ENCODE measurements around the gene SRRM3. TPM values are rescaled to one million over a fixed set of nuclear protein-coding genes. Genes with fewer than 3 reads are reported as not detected.
"Not testable (repeated sequence)": the region's sequence is repeated elsewhere in the genome, so short reads cannot be mapped to it uniquely, and the experiment has no call there.

The SRRM3 gene
- polyA plus RNA-seq, 1 donor from 2014 or later: 34.9 TPM

- no peak overlapping the region for H3K4me2 ChIP-seq (ENCODE audit: low read length)
- H3F3A ChIP-seq (ENCODE audit: insufficient read depth, low read length, poor library complexity, severe bottlenecking): no peaks in the 10 kb centered on the region
- TF ChIP-seq POLR2AphosphoS5 (IDR thresholded peaks at IDR 0.05) (no peak), RAD21 (conservative IDR thresholded peaks at IDR 0.05) (peak; percentile 66), MXI1 (conservative IDR thresholded peaks at IDR 0.05; ENCODE audit: poor library complexity, severe bottlenecking) (no peak), SMC3 (conservative IDR thresholded peaks at IDR 0.05; ENCODE audit: poor library complexity) (peak; percentile 69), CTCF (IDR thresholded peaks at IDR 0.05; ENCODE audit: poor library complexity, severe bottlenecking) (peak; percentile 74)
- H3K36me3 ChIP-seq (ENCODE audit: insufficient read depth, low read length): no peaks in the 10 kb centered on the region
- H3K27ac ChIP-seq (ENCODE audit: low read length): no peak overlapping the region
- no peak overlapping the region for H3K9ac ChIP-seq (ENCODE audit: low read length)
- no peak overlapping the region for H2AFZ ChIP-seq (ENCODE audit: low read depth, low read length)
- H4K20me1 ChIP-seq (ENCODE audit: insufficient read depth): no peaks in the 10 kb centered on the region
- no peaks in the 10 kb centered on the region for H3K27me3 ChIP-seq (ENCODE audit: insufficient read depth, low read depth, low read length)
- no peaks in the 10 kb centered on the region for H3K79me2 ChIP-seq (replicated peaks; ENCODE audit: insufficient read depth, low read length)
- H3K9me3 ChIP-seq (ENCODE audit: low read length): no peaks in the 10 kb centered on the region
- no peak overlapping the region for H3K4me3 ChIP-seq (ENCODE audit: low read length)
- H3K9me2 ChIP-seq (ENCODE audit: insufficient read depth, low read length): no peaks in the 10 kb centered on the region
Measured at GRCh38 chr7:76314042-76314721, 112.5 kb downstream of the SRRM3 start.

GRCh38 chr7:76314740-76315139 is 113.0 kb downstream of the SRRM3 start:
- H4K20me1 ChIP-seq (ENCODE audit: insufficient read depth); H3K4me2 ChIP-seq (ENCODE audit: low read length); H3K79me2 ChIP-seq (replicated peaks; ENCODE audit: insufficient read depth, low read length); H3K27ac ChIP-seq (ENCODE audit: low read length); H3K9me3 ChIP-seq (ENCODE audit: low read length); H3K9ac ChIP-seq (ENCODE audit: low read length); H3K9me2 ChIP-seq (ENCODE audit: insufficient read depth, low read length); H3F3A ChIP-seq (ENCODE audit: insufficient read depth, low read length, poor library complexity, severe bottlenecking); H3K36me3 ChIP-seq (ENCODE audit: insufficient read depth, low read length); H3K27me3 ChIP-seq (ENCODE audit: insufficient read depth, low read depth, low read length); H2AFZ ChIP-seq (ENCODE audit: low read depth, low read length); H3K4me3 ChIP-seq (ENCODE audit: low read length): not testable (repeated sequence)

- H3K9me3 ChIP-seq (ENCODE audit: low read length): no peaks in the 10 kb centered on the region
- no peak overlapping the region for H3K9ac ChIP-seq (ENCODE audit: low read length)
- no peak overlapping the region for H2AFZ ChIP-seq (ENCODE audit: low read depth, low read length)
- H3K79me2 ChIP-seq (replicated peaks; ENCODE audit: insufficient read depth, low read length): no peaks in the 10 kb centered on the region
- H4K20me1 ChIP-seq (ENCODE audit: insufficient read depth): no peaks in the 10 kb centered on the region
- H3K27me3 ChIP-seq (ENCODE audit: insufficient read depth, low read depth, low read length): no peaks in the 10 kb centered on the region
- no peak for TF ChIP-seq MXI1 (conservative IDR thresholded peaks at IDR 0.05; ENCODE audit: poor library complexity, severe bottlenecking)
- TF ChIP-seq POLR2AphosphoS5 (IDR thresholded peaks at IDR 0.05): no peak
- TF ChIP-seq REST (IDR thresholded peaks at IDR 0.05; ENCODE audit: borderline replicate concordance): no peak
- TF ChIP-seq EP300 (conservative IDR thresholded peaks at IDR 0.05; ENCODE audit: poor library complexity, severe bottlenecking): no peak
- no peak for TF ChIP-seq EZH2 (IDR thresholded peaks at IDR 0.05; ENCODE audit: borderline replicate concordance, insufficient read depth, low read length, poor library complexity, severe bottlenecking)
- no peak for TF ChIP-seq RAD21 (conservative IDR thresholded peaks at IDR 0.05)
- no peak for TF ChIP-seq SMC3 (conservative IDR thresholded peaks at IDR 0.05; ENCODE audit: poor library complexity)
- TF ChIP-seq CTCF (IDR thresholded peaks at IDR 0.05; ENCODE audit: poor library complexity, severe bottlenecking): no peak
- TF ChIP-seq TAF1 (IDR thresholded peaks at IDR 0.05; ENCODE audit: low read depth): no peak
- no peak overlapping the region for H3K4me2 ChIP-seq (ENCODE audit: low read length)
- H3K9me2 ChIP-seq (ENCODE audit: insufficient read depth, low read length): no peaks in the 10 kb centered on the region
- no peak overlapping the region for H3K27ac ChIP-seq (ENCODE audit: low read length)
- no peak overlapping the region for H3K4me3 ChIP-seq (ENCODE audit: low read length)
- H3F3A ChIP-seq (ENCODE audit: insufficient read depth, low read length, poor library complexity, severe bottlenecking): no peaks in the 10 kb centered on the region
- no peaks in the 10 kb centered on the region for H3K36me3 ChIP-seq (ENCODE audit: insufficient read depth, low read length)
Measured at GRCh38 chr7:76315364-76315763, 113.7 kb downstream of the SRRM3 start.

All from neural cell (in vitro differentiated cells).